Adrenal gland (tissue), 12 donors: Measurements from ENCODE around the gene RNF220. TPM values are rescaled to one million over a fixed set of nuclear protein-coding genes. Genes with fewer than 3 reads are reported as not detected.

Source experiments
- DNase-seq, 7 donors: peaks; one replicate each; pipeline ENCODE4 v3.0.0-alpha.2; 2019 to 2020
- H3K27ac ChIP-seq, 5 donors: fragments of 200-600 bp; sonication (generic) in 4 of 5; 1 replicate in 3 of 5; 2 replicates in 2 of 5; pipeline versions ENCODE4 v1.5.1 to v1.8.0; 2016 to 2020; ENCODE audit warnings: mild to moderate bottlenecking in 1 of 5
- H3K27me3 ChIP-seq: fragments of 200-600 bp; 2 replicates; pipeline ENCODE4 v1.8.0; 2021
- H3K36me3 ChIP-seq, 2 donors: fragments of 200-600 bp; replicated peaks in 1 of 2; 1 replicate in 1 of 2; 2 replicates in 1 of 2; pipeline versions ENCODE4 v1.5.1 to v1.8.0; 2018 to 2022
- H3K4me1 ChIP-seq, 2 donors: fragments of 200-600 bp; replicated peaks in 1 of 2; 1 replicate in 1 of 2; 2 replicates in 1 of 2; pipeline versions ENCODE4 v1.5.1 to v1.8.0; 2018 to 2021
- H3K4me3 ChIP-seq, 4 donors: fragments of 200-600 bp; sonication (generic) in 3 of 4; one replicate each; pipeline ENCODE4 v1.5.1; 2016 to 2018
- H3K9me3 ChIP-seq, 3 donors: fragments of 200-600 bp; sonication (generic) in 1 of 3; replicated peaks in 1 of 3; 1 replicate in 2 of 3; 2 replicates in 1 of 3; pipeline versions ENCODE4 v1.5.1 to v1.8.0; 2016 to 2021
- POLR2A ChIP-seq, 2 donors: fragments of 450-650 bp; IDR thresholded peaks; one replicate each; pipeline ENCODE4 v1.6.1; 2017; ENCODE audit warnings: antibody characterized with exemption in 2 of 2, mild to moderate bottlenecking in 2 of 2, moderate library complexity in 1 of 2
- WGBS, 4 donors: extraction: QIAGEN DNeasy Blood & Tissue Kit in 2 of 4; methylation state at CpG; one replicate each; pipeline versions ENCODE4 v1.1.5 to v1.1.7; 2013 to 2017; 5-methylcytosine and 5-hydroxymethylcytosine counted together
- intact Hi-C, 2 donors: fragments of 100-400 bp; cut with DNase I; formaldehyde crosslinking; loops; one replicate each; pipeline versions ENCODE4 v1.14.1 to v1.15.0; 2022 to 2023
- polyA plus RNA-seq, 3 donors: library from polyadenylated mRNA; stranded (reverse); fragments of 200-250 nt in 2 of 3; fragments of 350-450 nt in 1 of 3; fragmentation: Illumina TruSeq in 1 of 3; extraction: RNeasy Lipid Tissue Mini Kit (QIAGEN cat#74804) in 1 of 3; gene quantifications; one replicate each; pipeline ENCODE4 v1.2.3, GENCODE V29; 2013 to 2014
- total RNA-seq, 9 donors: library from RNA; depleted of rRNA in 4 of 9; stranded (reverse); fragments of >200 nt in 4 of 9; fragments of 120-200 nt in 1 of 9; fragmentation: NEBNext Ultra II Directional in 1 of 9; extraction: Animal tissue kit (Norgen Biotek cat#: 25700) in 1 of 9; gene quantifications; one replicate each; pipeline versions ENCODE4 v1.1.0 to v1.2.4, GENCODE V29; 2013 to 2023
- TF ChIP-seq, protein P1 (sequence below), 6 experiments: fragments of 450-650 bp in 4 of 6; fragments of 200-600 bp in 2 of 6; sonication (generic) in 1 of 6; IDR thresholded peaks; 1 replicate in 5 of 6; 2 replicates in 1 of 6; pipeline versions ENCODE4 v1.5.1 to v1.8.0; 2016 to 2021; ENCODE audit warnings: antibody characterized with exemption in 6 of 6, mild to moderate bottlenecking in 2 of 6, moderate library complexity in 1 of 6
- donor health status: healthy with polysubstance abuse.
- donor health status: Bipolar disorder and iron deficiency.
- donor health status: DM: yes; HTN: yes; CAD: no.
- donor health status: DM: no; HTN: no; CAD: no.
- donor health status: DM: no; HTN: no; CAD: no.
- donor health status: DM: yes; HTN: yes; CAD: no.

The RNF220 gene
- total and polyA plus RNA-seq, 12 donors: 36.3 to 150 (median 66.5) TPM

DNA sequence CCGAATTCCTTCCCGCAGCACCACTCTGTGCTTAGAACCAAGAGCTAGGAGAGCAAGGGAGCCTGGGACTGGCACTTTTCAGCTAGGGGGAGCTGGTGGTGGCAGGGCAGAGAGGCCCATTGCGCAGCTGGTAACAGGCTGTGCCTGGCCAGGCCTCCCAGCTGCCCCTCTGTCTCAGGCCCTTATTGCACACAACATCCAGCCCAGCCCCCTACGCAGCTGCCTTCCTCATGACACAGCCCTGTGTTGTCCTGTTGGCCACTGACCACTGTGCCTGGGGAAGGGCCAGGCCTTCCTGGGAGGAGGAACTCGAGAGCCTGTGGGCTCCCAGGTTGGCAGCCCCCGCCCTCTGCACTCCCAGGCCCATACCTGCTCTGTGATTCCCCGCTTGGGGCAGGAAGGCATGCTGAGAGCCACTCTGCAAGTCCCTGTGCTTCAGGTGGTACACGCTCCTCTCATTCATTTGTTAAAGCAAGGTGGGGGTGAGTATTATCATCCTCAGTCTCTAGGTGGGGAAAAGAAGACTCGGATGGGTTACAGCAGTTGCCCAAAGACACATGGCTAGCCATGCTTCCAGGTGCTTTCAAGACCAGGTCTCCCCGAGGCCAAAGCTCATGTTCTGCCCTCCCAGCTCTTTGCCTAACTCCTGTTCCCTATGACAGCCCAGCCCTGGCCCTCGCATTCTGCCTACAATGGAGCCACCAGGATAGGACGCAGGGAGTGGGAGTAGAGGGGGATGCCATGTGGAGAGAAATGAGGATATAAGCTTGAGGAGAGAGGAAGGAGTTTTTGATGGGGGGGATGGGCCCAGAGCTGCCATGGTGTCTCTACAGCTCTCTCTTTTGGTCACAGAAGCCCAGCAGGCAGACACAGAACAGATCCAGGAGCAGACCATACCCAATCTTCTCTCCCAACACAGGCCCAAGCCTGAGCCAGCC, 187.4 kb downstream of the RNF220 start:
- no peak for DNase-seq
- H3K4me3 ChIP-seq: no peak overlapping the region
- no peaks in the 10 kb centered on the region for H3K4me1 ChIP-seq
- H3K27ac ChIP-seq: no peak overlapping the region
- 86 to 92% (median 88%) methylated on average over 10 to 12 of the region's 12 CpGs for WGBS, 4 donors
- H3K27me3 ChIP-seq: peaks cover 3% of the 10 kb centered on the region
- no peaks in the 10 kb centered on the region for H3K9me3 ChIP-seq
- intact Hi-C loops: loop anchor here (5.0 to 10.0 kb wide), 2 partner anchors 368 to 375 kb away; no protein-coding TSS in a partner anchor
- no peaks in the 10 kb centered on the region for H3K36me3 ChIP-seq
- TF ChIP-seq, protein P1, sequence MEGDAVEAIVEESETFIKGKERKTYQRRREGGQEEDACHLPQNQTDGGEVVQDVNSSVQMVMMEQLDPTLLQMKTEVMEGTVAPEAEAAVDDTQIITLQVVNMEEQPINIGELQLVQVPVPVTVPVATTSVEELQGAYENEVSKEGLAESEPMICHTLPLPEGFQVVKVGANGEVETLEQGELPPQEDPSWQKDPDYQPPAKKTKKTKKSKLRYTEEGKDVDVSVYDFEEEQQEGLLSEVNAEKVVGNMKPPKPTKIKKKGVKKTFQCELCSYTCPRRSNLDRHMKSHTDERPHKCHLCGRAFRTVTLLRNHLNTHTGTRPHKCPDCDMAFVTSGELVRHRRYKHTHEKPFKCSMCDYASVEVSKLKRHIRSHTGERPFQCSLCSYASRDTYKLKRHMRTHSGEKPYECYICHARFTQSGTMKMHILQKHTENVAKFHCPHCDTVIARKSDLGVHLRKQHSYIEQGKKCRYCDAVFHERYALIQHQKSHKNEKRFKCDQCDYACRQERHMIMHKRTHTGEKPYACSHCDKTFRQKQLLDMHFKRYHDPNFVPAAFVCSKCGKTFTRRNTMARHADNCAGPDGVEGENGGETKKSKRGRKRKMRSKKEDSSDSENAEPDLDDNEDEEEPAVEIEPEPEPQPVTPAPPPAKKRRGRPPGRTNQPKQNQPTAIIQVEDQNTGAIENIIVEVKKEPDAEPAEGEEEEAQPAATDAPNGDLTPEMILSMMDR (IDR thresholded peaks at IDR 0.05): no peak
- no peak for TF ChIP-seq POLR2A (IDR thresholded peaks at IDR 0.05)

DNA sequence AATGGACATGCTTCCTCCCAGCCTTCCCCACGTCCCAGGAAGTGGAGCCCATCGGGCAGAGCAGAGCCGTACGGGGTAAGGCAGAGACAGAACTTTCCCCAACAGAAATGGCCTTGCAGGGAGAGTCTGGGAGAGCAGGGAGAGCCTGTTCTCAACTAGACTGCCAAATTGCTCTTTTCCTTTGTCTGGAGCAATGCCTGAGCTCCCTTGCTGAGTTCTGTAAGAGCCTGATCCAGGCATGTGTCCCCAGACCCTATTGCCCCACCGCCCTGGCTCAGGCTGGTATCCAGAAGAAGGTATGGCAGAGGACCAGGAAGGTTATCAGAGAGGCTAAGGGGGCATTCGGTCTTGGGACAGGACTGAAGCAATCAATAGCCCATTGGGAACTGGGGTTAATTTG, 189.3 kb downstream of the RNF220 start:
- intact Hi-C loops: loop anchor here (5.0 to 10.0 kb wide), 2 partner anchors 370 to 377 kb away; no protein-coding TSS in a partner anchor
- Histone ChIP-seq H3K4me1 (no peaks in the 10 kb centered on the region), H3K4me3 (no peak overlapping the region), H3K27me3 (peaks cover 8% of the 10 kb centered on the region), H3K9me3 (no peaks in the 10 kb centered on the region), H3K27ac (no peak overlapping the region), H3K36me3 (no peaks in the 10 kb centered on the region)
- 72 to 84% (median 78%) methylated on average over 6 of the region's 6 CpGs for WGBS, 4 donors
- DNase-seq: no peak
- TF ChIP-seq, protein P1 (IDR thresholded peaks at IDR 0.05): no peak
- TF ChIP-seq POLR2A (IDR thresholded peaks at IDR 0.05): no peak

DNA sequence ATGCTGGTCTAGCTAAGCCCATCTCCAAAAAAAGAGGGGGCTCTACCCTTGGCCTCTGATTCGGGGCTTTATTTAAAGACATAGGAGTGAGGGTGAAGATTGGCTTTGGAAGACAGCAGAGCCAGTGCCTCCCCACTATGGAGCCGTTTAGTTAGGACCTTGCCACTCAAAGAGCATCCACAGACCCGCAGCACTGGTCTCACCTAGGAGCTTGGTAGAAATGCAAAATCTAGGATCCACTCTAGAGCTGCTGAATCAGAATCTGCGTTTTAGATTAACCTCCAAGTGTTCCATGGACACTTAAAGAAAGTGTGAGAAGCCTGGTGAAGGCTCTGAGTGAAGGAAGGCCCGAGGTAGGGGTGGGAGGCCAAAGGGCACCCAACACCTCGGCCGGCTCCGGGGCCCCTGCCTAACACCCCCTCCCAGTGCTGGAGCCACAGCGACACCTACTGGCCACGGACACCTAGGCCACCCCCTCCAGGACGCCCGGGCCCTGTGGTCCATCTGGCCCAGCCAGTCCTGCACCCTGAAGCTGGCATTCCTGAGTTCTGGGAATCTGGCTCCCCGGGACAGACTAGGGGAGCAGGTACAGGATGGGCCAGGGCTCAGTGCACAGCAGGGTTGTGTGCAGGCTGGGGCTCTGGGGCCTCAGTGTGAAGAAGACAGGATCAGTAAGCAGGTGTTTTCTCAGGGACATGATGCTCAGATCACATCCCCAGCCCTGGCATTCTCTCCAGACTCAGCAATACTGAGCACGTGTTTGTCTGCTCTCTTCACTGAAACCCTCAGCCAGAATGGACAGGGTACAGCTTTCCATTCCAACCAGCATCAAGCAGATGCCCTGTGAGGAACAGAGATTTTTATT, 190.0 kb downstream of the RNF220 start:
- Histone ChIP-seq H3K27me3 (peaks cover 9% of the 10 kb centered on the region), H3K27ac (no peak overlapping the region), H3K36me3 (no peaks in the 10 kb centered on the region), H3K4me3 (no peak overlapping the region), H3K9me3 (no peaks in the 10 kb centered on the region), H3K4me1 (no peaks in the 10 kb centered on the region)
- intact Hi-C loops: loop anchor here (5.0 to 10.0 kb wide), 3 partner anchors 218 to 378 kb away; no protein-coding TSS in a partner anchor
- DNase-seq: peak; percentile 68 to 81 (median 80)
- 18 to 23% (median 21%) methylated on average over 8 to 14 of the region's 14 CpGs for WGBS, 4 donors
- TF ChIP-seq POLR2A (IDR thresholded peaks at IDR 0.05): no peak
- TF ChIP-seq, protein P1 (IDR thresholded peaks at IDR 0.05): peak; percentile 84 to 97 (median 92)

DNA sequence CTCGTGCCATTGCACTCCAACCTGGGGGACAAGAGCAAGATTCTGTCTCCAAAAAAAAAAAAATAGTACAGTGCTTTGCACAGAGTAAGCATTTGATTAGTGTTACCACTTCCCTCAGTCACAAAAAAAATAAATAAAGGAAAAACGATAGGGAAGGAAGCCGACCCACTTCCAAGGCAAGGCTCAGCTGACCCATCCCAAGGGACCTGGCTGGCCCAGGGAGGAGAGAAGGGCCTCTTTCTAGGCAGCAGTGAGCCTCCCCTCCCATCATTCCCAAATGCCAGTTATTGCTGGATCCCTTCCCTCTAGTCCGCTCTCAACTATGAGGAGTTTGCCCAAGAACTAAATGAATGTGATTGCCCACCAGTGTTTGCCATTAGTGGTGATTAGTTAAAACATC, 191.5 kb downstream of the RNF220 start:
- H3K27me3 ChIP-seq: peaks cover 14% of the 10 kb centered on the region

More for the DNA sequence above, 191.5 kb downstream of the RNF220 start:
- Histone ChIP-seq H3K36me3 (no peaks in the 10 kb centered on the region), H3K27ac (no peak overlapping the region), H3K4me1 (no peaks in the 10 kb centered on the region), H3K4me3 (no peak overlapping the region), H3K9me3 (no peaks in the 10 kb centered on the region)
- intact Hi-C loops: loop anchor here (2.0 to 10.0 kb wide), 3 partner anchors 218 to 372 kb away; no protein-coding TSS in a partner anchor
- no peak for TF ChIP-seq POLR2A (IDR thresholded peaks at IDR 0.05)
- TF ChIP-seq, protein P1 (IDR thresholded peaks at IDR 0.05): no peak
- WGBS, 4 donors: 55 to 66% (median 57%) methylated on average over 4 of the region's 4 CpGs
- DNase-seq: no peak
